GM18909 (cell line): ENCODE results near the gene PRDM8.

ENCODE experiments used
- ATAC-seq: cut with Tn5 transposase; IDR thresholded peaks from one replicate; pipeline ENCODE4 v1.9.1; 2021; ENCODE audit warnings: mild to moderate bottlenecking; ENCODE audit not compliant: unreplicated experiment, poor library complexity

Gene PRDM8

DNA sequence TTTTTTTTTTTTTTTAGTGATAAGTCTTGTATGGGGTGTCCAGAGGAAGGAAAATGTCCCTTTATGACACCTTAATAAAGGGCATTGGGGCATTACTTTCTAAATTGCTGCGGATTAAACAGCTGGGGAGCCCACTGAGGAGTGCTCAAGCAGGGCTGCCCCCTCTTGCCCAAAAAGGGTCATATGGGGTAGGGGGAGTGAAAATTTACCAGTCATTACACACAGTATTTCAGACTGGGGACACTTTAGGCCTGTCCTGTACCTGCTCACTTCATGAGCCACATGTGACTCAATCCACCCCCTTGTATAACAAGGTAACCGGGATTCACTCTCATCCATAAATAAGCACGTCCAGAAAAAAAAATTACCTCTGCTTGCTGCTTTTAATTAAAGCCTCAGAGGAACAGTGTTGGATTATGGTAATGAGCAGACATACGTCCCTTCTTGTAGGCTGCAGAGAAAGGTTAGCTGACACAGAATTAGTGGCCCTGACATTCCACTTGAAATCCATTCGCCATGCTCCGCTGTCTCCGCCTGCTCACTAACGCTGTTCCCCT lies 1.8 kb downstream of the PRDM8 start:
- ATAC-seq, result no peak

DNA sequence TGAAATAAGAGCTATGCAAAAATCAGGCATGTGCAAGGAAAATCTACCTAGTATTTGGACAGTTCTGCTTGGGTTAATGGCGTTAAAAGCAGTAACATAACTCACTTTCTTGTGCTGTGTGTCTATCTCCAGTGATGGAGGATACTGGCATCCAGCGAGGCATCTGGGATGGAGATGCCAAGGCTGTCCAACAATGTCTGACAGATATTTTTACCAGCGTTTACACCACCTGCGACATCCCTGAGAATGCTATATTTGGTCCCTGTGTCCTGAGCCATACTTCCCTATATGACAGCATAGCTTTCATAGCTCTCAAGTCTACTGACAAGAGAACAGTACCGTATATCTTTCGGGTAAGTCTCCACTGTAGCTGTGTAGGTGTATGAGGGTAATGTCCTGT lies 2.6 kb downstream of the PRDM8 start:
- no peak for ATAC-seq

DNA sequence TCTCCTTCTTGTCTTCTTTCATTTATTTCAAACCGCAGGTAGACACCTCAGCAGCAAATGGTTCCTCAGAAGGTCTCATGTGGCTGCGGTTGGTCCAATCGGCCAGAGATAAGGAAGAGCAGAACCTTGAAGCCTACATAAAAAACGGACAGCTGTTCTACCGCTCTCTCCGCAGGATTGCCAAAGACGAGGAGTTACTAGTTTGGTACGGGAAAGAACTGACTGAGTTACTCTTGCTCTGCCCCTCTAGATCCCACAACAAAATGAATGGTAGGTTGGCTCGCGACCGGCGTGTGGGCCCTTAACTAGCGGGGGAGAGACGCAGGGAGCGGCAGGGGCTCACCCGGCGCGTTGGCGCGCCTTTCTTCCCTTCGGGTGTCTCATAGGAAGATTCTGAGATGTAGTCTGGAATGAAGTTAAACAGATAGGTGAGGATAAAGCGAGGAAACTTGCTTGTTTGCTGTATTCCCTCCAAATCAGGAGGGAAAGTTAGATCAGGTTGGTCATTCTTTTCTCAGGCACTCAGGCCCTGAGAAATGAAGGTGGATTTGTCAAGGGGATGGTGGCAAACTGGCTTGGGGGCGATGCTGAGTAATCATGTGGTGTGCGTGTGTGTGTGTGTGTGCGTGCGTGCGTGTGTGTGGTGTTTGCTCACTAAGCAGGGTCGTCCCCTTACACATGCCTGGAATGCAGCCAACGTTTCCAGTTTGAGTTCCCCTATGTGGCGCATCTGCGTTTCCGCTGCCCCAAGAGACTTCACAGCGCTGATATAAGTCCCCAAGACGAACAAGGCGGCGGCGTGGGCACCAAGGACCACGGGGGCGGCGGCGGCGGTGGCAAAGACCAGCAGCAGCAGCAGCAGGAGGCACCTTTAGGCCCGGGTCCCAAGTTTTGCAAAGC lies 4.2 kb downstream of the PRDM8 start:
- peak; percentile 19 for ATAC-seq

DNA sequence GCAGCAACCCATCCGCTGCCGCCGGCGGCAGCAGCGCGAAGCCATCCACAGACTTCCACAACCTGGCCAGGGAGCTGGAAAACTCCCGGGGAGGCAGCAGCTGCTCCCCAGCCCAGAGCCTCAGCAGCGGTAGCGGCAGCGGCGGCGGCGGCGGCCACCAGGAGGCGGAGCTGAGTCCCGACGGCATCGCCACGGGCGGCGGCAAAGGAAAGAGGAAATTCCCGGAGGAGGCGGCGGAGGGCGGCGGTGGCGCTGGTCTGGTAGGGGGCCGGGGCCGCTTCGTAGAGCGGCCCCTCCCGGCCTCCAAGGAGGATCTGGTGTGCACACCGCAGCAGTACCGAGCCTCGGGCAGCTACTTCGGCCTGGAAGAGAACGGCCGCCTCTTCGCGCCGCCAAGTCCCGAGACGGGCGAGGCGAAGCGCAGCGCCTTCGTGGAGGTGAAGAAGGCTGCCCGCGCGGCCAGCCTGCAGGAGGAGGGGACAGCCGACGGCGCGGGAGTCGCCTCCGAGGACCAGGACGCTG lies 4.9 kb downstream of the PRDM8 start:
- peak; percentile 75 for ATAC-seq

DNA sequence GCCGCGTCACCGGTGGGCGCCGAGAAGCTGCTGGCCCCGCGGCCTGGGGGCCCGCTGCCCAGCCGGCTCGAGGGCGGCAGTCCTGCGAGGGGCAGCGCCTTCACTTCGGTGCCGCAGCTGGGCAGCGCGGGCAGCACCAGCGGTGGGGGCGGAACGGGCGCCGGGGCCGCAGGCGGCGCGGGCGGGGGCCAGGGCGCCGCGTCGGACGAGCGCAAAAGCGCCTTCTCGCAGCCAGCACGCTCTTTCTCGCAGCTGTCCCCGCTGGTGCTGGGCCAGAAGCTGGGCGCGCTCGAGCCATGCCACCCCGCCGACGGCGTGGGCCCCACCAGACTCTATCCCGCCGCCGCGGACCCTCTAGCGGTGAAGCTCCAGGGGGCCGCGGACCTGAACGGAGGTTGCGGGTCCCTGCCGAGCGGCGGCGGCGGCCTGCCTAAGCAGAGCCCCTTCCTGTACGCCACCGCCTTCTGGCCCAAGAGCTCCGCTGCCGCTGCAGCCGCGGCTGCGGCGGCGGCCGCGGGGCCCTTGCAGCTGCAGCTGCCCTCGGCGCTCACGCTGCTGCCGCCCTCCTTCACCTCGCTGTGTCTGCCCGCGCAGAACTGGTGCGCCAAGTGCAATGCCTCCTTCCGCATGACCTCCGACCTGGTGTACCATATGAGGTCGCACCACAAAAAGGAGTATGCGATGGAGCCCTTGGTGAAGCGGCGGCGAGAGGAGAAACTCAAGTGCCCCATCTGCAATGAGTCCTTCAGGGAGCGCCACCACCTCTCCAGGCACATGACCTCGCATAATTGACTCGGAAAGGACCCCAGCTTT lies 5.6 kb downstream of the PRDM8 start:
- ATAC-seq, result peak; percentile 64

DNA sequence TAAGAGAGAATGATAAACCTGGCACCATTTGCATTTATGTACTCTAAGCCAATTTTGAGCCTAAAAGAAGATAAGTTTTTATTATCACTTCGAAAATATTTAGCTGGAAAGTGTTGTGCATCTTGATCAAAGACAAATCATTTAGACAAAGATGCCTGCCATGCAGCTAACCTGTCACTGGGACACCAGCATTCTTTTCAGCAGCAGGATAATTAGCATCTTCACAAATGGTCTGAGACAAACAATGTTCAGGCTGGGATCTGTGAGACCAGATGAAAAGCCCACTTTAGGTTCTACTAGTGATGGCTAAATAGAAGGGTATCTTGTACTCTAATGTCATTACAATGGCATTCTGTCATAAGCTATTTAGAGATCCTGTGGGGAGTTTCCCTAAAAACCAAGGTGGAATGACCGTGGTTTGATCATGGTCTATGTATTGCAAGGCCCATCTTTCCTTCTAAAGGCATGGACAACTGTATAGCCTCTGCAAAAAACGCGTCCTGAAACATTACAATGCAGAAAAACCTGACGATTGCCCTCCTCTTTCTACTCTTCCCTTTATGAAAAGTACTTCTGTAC lies 7.2 kb downstream of the PRDM8 start:
- no peak for ATAC-seq

DNA sequence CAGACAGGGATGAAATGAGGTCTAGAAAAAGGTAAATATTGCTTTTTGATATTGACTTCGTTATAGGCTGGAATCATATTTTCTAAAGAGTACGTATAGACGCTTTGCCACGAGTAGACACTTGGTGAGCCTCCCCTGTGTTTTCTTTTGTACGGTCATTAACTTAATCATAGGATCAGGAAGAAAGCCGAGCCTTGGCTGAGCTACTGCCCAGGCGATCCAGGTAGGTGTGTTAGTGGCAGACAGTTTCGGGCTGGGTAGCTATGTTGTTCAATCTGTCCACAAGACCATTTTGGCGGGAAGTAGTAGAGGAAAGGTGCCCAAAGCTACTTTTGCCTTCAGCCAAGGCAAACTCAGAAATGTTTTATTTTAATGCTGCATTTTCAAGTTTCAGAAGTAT lies 8.8 kb downstream of the PRDM8 start:
- no peak for ATAC-seq

DNA sequence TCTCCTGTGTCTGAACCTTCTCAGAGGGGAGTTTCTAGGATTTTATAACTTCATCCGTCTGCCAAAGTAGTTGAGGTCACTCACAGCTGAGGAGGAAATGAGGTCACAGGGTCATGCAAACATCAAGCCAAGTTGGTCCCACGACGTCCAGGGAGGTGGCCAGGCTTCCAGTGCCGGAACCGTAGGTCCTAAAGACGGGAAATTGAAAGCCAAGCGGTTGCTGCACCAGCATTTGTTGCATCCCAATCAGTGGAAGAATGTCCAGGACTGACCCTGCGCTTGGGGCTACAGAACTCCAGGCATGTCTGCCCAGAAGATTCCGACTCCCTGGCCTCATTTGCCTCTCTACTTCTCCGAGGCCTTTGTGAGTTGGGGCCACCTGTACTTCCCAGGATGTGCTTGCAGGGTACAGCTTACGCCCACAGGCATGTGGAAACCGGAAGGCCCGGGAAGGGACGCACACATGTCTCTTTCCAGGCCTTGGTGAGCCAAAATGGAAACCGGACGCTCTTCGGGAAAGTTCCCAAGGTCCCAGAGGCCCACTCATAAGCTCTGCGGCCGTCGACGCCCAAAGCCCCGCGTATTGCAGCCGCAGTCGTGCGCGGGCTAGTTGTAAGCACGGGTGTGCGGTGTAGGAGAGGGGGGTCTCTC lies 9.3 kb downstream of the PRDM8 start:
- ATAC-seq, result no peak

DNA sequence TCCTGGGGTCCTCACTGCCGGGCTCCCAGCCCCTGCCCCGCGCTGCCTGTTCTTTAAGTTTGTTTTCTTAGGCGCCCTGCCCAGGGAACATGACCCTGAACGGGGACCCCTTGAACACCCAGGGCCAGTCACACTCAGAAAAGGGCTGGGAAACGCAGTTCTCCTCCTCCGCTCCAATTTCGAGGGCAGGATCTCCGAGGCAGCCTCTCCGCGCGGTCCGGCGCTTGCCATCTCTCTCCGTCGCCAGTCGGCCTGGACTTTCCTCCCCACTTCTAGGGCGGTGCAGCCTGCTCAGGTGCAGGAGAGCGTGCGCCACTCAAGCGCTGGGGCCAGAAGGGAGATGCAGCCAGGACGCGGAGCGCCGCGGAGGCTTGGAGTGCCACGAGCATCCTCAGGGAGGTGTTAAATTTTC lies 9.9 kb downstream of the PRDM8 start:
- no peak for ATAC-seq

DNA sequence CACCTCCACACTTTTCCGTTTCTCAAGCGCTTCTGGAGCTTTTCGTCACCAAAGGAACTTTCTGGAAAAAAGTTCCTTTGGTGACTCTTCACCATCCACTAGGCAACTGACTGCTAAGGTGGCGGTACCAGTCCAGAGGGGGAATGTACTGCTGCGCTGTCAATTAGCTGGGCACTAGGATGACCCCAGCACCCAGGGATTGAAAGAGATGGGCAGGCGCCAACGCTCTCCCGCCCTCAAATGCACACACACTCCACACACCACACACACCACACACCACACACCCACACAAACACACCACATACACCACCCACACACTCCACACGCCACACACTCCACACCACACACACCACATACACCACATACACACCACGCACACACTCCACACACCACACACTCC lies 10.4 kb downstream of the PRDM8 start:
- no peak for ATAC-seq

DNA sequence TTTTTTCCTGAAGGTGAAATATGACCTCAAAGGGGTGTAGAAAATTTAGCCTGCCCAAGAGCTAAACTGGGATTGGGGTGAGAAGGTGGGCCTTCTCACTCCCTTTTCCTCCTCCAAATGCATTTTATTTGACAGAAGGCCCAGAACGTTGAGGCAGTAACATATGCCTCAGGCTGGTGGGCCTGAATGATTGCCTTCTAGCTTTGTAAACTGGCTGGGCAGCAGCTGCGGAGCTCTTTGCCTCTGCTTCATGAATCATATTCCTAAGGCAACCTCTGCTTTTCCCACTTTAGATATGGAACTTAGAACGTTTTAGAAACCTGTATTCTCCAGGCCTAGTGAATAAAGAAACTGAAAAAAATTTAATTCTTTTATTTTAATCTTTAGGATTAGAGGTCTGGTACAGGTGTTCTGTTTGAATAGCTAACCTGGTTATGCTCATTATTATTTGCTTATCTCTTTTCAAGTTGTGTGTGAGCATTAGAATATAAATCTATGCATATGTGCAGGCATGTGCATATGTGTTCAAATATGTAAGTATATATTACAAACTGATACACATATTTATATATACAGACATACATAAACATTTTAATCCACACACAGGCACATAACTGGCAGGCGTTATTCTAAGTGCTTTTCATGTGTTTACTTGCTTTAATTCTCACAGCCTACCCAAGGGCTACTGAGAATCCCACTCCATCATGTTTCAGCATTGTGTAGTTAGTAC lies 11.5 kb downstream of the PRDM8 start:
- ATAC-seq, result no peak

DNA sequence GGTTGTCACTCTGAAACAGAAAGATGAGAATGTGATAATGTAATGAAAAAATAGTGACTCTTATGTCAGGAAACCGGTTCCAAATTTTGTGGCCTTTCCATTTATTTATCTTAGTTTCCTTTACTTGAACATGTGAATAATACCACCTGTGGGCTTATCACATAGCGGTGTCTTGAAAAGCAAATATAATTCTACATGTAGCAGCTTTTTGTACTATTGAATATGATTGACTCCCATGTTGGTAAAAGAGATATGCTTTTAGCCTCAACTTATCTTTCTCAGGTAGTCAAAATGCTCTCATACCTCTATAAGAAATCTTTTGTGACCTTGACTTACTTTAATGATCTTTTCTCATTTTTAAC lies 12.0 kb downstream of the PRDM8 start:
- ATAC-seq, result no peak

DNA sequence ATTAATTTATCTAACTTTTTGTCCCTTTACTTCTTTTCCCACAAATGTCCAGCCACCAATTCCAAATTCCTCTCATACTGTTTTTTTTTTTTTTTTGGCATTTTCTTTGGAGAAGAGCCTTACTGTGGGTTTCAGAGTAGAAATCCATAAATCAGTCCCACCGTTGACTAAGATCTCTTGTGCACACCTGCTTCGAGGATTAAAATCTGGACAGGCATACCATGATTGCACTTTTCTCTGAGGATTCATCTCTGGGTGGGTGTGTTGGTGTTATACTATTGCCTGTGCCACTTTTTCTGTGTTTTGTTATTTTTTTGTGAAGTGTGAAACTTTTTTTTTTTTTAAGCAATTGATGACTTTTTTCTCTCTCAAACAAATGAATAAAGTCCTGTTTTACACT lies 13.2 kb downstream of the PRDM8 start:
- ATAC-seq, result no peak

DNA sequence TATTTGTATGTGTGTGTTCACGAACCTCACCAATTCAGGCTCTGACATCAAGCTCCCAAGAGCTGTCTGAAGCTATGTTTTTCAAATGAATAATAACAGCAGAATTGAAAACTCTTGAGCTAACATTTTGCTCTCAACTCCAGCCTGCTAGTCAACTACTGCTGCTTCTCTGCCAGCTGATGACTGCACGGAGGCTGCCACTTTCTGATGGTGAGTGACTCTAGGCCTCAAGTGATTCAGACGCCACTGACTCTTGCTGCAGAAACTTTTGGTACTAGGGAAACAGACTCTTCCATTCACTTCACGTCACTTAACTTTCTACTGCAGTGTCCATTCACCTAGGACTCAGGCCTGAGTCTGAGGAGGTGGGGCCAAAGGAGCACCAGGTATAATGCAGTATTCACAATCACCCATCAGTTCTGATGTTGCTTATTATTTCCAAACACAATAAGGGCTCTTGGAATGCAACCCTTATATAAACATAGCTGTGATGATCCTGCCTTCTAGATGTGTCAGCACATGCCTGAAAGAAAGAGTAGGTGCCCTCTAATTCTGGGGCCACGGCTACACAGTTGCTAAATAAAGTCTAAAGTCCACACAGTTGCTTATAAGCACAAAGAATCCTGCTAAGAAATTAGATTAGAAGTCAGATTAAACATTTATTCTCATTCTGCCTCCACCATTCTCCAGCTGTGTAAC lies 16.0 kb downstream of the PRDM8 start:
- ATAC-seq, result no peak

DNA sequence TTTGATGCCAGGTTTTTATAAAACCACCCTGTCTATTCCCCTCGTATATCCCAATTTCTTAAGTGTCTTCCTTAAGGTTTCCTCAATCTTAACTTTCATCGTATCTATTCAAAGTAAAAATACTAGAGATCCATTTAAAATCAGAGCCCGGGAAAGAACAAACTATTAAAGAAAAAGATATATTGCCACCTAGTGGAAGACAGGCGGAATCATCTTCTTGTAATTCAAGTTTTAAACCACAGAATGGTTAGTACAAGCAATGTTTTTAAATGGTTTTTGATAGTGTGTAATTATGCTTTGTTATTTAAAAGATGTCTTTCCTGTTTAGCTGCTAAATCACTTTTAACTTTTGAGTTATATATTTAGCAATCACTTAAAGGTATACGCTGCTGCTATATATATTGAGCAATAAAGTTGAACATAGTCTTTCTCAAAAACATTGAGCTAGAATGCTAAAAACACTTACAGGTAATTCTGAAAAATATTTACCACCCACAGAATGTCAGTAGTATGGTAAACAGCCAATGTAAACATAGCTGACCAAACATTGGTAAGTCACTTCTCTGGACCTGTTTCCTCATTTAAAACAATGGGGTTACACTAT lies 18.2 kb downstream of the PRDM8 start:
- peak; percentile 52 for ATAC-seq

DNA sequence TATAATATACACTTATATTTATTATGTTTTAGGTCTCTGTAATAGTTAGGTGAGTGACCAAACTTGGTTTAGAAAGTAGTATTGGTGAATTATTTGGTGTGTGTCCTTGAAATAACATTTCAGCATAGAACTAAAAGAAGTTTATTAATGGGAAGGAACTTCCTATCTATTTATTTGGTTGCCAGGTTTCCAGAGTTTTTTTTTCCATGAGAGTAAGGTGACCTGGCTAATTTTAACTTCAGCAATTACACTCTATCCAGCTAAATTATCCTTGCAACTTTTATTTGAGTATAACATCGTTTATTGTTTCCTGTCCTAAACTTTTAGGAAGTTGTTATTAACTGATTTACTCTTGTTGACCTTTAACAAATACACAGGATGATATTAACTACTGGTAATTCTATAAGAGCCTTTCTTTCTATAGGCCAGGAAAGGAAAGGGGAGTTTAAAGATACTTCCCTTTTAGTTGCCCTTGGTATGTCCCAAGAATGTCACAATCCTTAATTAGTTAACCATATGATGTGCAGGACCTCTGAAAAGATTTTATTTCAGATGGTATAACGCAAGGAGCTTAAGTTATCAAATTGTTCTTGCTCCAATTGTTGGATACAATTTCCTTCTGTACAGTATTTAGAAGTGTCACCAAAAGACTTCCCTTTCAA lies 18.9 kb downstream of the PRDM8 start:
- ATAC-seq, result no peak

DNA sequence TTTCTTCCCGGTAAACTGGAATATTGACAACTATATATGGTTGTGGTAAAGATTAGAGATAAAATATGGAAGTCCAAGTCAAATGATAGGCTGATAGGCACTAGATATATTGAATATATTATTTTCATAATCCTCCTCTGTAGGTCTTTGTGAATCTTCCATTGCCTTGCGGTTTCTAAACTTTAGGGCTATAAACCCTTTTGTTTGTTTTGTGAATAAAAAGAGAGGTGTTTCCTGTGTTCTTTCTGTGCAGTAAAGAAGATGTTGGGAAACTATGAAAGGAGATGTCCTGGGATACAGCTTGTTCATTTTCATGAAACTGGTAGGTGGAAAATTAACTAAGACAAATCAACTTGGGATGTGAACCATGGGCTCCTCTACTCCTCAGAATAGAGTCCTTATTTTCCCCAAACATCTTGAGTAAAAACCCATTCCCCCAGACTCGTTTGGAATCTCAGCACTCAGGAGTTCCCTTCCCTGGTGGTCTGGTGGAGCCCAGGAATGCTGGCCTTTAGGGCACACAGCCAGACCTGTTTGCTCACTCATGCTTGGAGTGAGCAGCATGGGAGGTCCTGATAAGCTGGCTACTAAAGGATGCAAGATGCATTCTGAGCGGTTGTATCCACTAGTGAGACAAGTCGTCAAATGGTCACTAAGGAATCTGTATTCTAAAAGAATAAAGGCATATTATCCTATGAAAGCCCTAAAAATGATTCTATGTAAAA lies 22.2 kb downstream of the PRDM8 start:
- ATAC-seq, result no peak
